ENCODE measurements around the gene PLXDC2.

GRCh38 chr10:19824381-19825342 is 8.4 kb downstream of the PLXDC2 start:
- TF ChIP-seq CTCF (conservative IDR thresholded peaks at IDR 0.05 in 1 of 2, IDR thresholded peaks at IDR 0.05 in 1 of 2; ENCODE audit: extremely low read depth in 1 of 2, insufficient read depth in 1 of 2, low read depth in 1 of 2, low read length in 2 of 2) (no peak), EZH2 (IDR thresholded peaks at IDR 0.05; ENCODE audit: borderline replicate concordance, low read length) (no peak)

All from mammary epithelial cell (primary cell).